GM18499 (cell line): ENCODE measurements around the gene PSPH.
A peak's percentile ranks its signal among the peaks of the same experiment; 100 is the strongest.
"Not testable (repeated sequence)": the region's sequence is repeated elsewhere in the genome, so short reads cannot be mapped to it uniquely, and the experiment has no call there.

ENCODE experiments used
- ATAC-seq: cut with Tn5 transposase; IDR thresholded peaks from one replicate; pipeline ENCODE4 v1.9.1; 2021; ENCODE audit warnings: moderate number of reproducible peaks; ENCODE audit not compliant: insufficient read depth, unreplicated experiment

PSPH gene

DNA sequence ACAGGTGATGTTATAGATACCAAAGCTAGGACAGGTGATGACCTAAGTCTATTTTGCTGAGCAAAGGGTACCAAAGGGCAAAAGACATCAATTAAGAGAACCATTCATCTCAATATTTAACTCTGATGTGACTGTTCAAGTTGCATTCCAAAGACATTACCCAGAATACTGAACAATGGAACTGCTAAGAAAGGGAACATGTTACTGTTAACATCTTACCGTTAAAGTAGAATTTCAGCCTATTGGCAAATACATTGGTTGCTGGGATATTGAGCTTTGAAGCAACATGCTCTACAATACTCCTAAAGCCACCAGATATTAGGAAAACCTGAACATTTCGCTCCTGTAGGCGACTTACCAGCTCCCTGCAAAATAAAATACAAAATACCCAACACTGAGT is 34.2 kb downstream of the PSPH start:
- ATAC-seq = not testable (repeated sequence)

DNA sequence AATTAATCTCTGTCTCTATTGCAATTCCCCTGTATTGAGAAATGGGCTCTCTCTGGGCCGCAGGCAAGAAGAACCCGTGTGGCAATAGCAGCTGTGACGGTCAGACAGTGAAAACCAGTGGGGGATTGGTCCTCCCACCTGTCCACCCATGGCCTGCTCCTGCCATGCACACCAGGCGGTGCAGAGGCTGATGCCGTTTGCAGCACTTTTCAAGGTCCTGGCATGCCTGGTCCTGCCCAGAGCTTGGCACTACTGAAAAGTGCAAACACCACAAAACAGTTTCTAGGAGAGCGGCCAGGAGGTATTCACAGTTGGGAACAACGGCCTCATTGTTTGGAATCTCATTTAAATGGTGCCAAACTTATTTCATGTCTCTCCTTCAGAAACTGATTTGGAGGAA is 41.5 kb downstream of the PSPH start:
- ATAC-seq = no peak

DNA sequence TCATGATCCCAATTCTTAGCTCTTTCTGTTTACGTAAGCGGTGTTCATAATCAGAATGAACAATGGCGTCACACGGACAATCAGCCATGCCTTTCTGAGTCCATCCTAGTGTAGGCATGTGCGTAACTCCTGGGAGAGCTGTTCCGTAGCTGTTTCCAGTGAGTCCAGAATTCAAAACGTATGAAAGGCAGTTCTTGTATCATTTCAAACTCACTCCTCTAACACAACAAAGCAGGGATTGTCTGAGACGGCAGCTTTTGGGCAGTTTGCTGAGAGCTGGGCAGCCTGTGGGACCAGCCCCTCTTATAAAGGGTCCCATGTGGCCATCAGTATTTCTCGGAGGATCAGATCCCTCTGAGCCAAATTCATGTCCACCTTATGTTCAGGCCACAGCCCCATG is 43.4 kb downstream of the PSPH start:
- ATAC-seq = no peak

DNA sequence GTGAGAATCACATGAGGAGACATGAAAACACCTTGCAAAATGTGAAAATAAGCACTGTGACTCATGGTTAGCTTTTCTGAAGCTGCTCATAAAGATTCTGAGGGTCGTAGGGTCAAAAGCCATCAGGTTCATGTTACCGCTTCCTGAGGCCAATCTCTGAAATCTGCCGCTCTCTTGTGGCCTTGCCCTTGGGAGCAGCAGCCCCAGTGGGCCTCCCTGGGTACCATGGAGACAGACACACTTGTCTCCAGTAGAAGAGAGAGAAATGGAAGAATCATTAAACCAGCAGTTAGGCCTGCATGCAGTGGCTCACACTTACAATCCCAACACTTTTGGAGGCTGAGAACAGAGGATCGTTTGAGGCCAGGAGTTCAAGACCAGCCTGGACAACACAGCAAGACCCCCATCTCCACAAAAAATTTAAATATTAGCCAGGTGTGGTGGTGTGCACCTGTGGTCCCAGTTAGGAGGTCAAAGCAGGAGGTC is 44.0 kb downstream of the PSPH start:
- no peak for ATAC-seq

DNA sequence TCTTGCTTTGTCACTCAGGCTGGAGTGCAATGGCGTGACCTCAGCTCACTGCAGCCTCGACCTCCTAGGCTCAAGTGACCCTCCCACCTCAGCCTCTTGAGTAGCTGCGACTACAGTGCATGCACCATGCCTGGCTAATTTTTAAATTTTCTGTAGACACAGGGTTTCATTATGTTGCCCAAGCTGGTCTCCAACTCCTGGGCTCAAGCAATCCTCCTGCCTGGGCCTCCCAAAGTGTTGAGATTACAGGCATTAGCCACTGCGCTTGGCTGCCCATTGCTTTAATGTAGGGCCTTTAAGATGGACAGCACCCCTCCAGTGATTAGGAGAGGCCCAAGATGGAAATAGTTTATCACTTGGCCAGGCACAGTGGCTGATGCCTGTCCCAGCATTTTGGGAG is 47.5 kb downstream of the PSPH start:
- no peak for ATAC-seq

DNA sequence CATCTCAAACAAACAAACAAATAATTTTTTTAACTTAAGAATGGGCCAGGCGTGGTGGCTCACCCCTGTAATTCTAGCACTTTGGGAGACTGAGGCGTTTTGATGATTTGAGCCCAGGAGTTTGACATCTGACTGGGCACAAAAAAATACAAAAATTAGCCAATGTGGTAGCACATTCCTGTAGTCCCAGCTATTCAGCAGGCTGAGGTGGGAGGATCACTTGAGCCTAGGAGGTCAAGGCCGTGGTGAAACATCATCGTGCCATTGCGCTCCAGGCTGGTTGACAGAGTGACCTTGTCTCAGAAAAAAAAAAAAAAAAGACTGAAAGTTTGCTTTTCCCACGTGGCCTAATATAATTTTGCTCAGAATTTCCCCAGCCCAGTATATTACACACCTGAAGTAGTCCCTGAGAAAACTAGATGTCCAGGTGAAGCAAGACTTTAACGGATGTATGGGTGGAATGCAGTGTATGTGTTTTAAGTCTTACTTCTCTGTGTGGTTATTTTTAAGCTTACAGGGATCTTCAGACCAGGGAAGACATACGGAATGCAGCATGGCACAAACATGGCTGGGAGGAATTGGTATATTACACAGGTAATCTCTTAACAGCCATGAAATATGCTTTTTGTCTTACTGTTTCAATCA is 54.3 kb downstream of the PSPH start:
- ATAC-seq = no peak

DNA sequence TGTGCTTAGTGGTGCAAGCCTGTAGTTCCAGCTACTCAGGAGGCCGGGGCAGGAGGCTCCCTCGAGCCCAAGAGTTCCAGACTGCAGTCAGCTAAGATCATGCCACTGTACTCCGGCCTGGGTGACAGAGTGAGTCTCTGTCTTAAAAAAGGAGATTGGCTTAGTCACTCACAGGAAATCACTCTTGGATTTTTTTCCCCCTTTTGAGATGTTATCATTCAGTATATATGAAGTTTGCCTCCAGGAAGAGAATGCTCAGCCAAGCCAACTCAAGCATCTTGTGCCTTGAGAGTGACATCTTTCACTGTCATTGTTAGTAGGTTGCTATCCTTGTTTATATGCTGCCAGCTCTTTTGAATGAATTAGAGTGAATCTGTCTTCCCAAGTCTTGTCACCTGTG is 58.9 kb downstream of the PSPH start:
- no peak for ATAC-seq

DNA sequence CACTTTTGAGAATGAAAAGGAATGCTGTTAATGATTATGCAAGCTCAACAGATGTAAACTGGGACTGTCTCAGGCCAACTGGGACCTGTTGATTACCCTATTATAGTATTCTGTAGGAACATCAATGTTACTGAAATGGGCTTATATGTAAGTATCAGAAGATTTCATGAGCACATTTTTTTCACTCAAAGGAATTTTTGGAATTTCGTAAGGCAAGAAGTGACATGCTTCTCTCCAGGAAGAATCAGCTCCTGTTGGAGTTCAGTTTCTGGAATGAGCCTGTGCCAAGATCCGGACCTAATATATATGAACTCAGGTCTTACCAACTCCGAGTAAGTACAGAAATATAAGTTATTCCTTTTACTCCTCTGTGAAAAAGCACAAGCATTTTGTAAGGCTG is 67.7 kb downstream of the PSPH start:
- ATAC-seq = no peak

DNA sequence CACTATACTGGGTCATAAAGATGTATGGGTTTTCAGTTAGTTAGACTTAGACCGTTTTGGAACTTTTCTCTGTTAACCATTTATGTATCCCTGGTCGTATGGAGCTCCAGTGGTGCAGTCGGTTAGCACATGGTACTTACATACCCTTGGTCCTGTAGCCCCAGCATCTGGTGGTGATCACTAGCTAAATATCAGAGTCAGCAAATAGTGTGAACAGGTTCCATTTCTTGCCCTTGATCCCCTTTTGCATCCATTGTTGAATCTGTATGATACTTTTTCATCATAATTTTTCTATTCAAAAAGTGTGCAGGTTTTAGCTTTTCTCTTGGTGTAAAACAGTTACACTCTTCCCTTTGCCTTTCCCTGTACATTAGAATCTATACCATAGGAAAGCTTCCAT is 71.0 kb downstream of the PSPH start:
- no peak for ATAC-seq

DNA sequence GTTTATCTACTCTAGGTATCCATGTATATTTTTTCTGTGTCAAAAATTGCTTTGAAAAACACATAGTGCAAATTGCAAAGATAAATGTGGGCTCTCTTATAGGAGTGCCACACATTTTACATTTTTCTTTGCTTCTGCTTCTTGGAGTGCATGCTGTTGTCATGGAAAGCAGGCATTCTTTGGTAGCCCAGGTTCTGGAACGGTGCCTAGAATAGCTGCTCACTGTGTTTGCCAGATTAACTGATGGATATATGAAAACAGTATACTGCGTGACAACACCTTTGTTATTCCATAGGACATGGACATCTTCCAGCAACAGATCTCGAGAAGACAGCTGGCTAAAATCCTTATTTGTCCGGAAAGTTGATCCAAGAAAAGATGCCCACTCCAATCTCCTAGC is 73.4 kb downstream of the PSPH start:
- ATAC-seq = no peak

DNA sequence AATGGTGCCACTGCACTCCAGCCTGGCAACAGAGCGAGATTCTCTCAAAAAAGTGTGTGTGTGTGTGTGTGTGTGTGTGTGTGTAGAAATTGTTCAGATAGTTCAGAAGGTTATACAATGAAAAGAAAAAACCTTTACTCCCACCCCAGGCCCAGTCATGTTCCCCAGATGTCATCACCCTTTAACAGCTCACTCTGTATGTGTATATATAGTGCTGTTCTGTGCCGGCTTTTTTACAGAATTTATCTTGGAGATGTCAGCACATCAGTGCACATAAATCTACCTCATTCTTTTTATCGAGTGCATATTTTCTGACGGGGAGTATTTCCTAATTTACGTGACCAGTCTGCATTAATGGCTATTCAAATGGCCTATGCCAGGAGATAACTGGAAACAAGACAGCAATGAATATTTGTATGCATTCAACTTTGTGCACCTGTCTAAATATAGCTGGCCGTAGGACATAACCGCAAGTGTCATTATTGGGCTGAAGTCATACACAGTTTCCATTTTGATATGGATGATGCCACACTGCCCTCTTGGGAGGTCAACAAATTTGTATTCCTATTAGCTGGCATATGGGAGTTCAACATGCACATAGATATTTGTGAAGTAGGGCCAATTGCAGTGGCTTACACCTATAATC is 75.1 kb downstream of the PSPH start:
- no peak for ATAC-seq

DNA sequence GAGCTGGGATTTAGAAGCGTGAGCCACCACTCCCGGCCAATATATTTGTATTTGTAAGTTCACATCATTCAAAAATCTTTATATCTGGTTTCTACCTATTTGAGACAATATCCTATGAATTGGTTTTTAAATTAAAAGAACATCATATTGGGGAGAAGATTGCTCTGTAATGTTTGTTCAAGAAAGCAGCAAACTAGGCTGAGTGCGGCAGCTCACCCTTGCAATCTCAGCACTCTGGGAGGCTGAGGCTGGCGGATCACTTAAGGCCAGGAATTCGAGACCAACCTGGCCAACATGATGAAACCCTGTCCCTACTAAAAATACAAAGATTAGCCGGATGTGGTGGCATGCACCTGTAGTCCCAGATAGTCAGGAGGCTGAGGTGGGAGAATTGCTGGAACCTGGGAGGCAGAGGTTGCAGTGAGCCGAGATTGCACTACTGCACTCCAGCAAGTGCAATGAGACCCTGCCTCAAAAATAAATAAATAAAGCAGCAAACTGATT is 77.4 kb downstream of the PSPH start:
- no peak for ATAC-seq

DNA sequence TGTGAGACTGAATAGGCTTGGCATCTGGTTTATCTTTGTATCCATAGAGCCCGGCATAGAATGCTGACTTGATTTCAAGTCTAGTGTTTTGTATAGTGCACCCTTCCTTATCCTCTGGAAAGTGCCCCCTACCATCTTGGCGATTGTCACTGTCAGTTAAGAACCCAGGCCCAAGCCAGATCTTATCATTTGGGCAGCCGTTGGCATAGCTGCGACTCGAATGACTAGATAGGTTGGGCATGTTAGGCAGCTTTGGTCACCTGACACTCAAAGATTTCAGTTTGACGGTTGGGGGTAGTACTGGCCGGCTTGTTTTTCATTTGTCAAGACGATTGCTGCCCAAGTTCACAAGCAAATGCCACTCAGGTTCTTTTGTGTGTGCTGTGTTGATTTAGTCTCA is 80.3 kb downstream of the PSPH start:
- no peak for ATAC-seq

DNA sequence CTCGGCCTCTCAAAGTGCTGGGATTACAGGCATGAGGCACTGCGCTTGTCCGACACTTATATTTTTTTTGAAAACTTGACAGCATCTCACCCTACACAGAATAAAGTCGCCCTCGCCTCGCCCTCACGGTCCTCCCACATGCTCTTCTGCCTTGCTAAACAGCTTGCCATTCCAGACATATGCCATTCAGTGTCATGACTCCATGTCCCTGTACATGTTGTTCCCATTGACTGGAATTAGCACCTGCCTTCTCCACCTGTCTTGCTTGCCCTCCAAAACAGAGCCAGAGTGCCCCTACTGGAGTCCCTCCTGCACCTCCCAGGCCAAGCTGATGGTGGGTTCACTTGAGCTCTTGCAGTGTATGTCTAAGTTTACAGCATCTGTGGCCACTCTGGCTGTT is 80.7 kb downstream of the PSPH start:
- ATAC-seq = no peak

DNA sequence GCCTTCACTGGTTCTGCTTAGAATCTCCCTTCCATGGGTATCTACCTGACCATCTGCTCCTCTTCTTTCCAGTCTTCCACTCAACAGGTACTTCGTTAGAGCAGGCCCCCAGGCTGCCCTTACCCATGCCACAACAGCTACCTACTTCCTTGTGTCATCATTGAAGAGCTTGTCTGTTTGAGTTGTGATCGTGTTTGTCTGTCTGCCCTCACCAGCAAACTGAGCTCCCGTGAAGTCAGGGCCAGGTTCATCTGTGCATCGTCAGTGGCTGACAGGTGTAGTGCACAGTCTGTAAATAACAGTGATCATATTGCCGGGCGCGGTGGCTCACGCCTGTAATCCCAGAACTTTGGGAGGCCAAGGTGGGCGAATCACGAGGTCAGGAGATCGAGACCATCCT is 81.9 kb downstream of the PSPH start:
- ATAC-seq = no peak

DNA sequence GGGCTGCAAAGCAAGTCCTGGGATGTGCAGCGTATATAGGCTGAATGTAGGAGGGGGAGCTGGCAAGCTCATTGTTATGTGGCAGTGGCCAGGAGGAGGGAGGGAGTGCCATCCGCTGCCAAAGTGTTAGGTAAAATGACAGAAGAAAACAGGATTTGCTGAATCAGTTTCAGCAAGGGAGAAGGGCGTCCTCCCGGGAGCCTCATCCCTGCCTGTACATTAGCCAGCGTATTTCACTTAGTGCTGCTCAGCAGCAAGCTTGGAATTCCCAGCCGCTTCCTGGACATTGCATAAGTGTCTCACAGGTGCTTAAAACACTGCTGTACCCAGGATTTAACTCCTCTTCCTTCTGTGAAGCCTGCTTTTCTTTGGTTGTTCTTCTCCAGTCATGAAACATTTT is 84.4 kb downstream of the PSPH start:
- ATAC-seq = no peak

DNA sequence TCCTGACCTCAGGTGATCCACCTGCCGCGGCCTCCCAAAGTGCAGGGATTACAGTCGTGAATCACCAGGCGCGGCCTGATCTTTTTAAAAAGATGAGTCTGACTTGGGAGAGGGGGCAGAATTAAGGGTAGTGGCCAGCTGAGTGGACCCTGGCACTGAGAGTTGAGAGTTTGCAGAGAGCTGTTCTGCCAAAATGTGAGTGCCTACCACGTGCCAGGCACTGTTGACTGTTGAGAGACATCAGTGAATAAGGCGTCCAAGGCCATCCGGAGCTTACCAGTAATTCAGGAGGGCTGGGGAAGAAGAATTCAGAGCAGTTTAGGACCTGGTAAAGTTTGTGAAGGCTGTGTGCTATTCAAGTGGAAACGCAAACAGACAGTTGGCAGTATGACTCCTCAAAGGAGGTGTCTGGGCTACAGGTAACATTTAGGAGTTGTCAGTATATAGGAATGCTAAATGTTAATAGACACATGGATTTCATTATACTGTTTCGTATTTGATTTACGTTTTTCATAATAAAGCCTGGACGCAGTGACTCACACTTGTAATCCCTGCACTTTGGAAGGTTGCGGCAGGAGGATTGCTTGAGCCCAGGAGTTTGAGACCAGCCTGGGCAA is 85.3 kb downstream of the PSPH start:
- ATAC-seq = no peak

DNA sequence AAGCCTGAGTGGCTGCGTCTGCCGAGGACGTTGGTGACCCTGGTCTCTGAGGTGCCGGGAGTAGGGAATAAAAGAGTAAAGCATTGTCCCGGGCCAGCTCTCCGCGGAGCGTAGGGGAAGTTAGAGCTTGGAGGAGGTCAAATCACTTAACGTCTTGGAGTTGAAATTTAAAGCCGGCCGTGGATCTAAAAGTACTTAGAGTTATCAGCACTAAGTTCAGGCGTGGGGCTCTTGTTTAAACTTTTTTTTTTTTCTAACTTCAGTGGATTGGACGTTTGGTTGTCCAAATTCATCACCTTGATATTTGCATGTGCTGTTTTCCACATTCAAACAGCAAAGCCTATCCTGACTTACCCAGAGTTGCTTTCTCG is 86.2 kb downstream of the PSPH start:
- no peak for ATAC-seq

DNA sequence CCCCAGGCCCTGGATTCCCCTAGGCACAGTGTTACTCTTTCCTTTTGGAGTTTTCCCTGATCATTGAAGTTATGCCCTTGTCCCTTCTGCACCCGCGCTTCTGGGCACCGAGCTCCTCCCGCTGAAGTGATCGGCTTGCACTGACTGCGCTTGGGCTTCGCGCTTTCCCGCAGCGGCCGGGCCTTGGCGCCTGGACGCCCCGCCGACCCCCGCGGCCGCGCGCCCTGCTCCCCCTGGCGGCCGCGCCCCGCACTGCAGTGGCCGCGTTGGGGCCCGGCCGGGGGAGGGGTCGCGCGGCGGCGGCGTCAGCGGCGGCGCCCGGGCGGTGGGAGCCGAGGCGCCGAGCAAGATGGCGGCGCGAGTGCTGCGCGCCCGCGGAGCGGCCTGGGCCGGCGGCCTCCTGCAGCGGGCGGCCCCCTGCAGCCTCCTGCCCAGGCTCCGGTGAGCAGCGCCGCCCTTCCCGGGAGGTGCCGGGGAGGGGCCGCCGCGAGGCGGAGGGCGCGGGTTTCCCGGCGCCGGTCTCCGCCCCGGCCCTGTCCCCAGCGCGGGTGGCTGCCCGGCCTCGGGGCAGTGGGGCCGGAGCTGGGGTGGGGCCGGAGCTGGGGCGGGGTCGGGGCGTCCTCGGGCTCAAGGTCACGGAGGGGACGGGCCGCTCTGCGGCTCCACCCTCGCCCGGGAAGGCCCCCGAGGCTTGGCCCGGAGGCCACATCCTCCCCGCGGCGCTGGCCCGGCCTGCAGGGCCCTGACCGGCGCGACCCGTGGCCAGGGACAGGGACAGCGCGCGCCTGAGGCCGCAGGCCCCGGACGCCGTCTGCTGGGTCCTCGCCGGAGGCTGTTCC is 86.8 kb downstream of the PSPH start, which contains the start of gene NIPSNAP2:
Gene NIPSNAP2 (plus strand): TSS at position 325 of the 839 bp plus-strand sequence. CDS start 25 bp downstream, at position 350.
- peak; percentile 42 for ATAC-seq

DNA sequence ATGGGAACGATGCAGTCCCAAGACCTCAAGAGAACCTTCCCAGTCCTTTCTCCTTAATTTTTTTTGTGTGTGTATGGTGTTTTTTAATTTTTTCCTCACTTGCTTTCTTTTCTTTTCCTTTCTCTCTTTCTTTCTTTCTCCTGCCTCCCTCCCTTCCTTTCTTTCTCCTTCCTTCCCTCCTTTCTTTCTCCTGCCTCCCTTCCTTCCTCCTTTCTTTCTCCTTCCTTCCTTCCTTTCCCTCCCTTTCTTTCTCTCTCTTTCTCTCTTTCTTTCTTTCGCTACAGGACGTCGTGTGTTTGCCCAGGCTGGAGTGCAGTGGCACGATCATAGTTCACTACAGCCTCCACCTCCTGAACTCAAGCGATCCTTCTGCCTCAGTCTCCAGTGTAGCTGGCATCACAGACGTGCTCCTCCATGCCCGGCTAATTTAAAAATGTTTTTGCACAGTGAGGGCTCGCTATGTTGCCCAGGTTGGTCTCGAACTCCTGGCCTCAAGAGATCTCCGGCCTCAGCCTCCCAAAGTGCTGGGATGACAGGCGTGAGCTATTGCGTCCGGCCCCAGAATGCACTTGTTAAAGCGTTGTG is 87.6 kb downstream of the PSPH start:
- no peak for ATAC-seq
